GM19372 (cell line): ENCODE data around the gene OR12D1.

Experiments
- ATAC-seq: cut with Tn5 transposase; IDR thresholded peaks from one replicate; pipeline ENCODE4 v1.9.1; 2021; ENCODE audit warnings: mild to moderate bottlenecking, low read depth, moderate library complexity; ENCODE audit not compliant: unreplicated experiment

OR12D1 gene

GRCh38 chr6:29462022-29462421 lies 47.3 kb downstream of the OR12D1 start:
- ATAC-seq, result no peak

GRCh38 chr6:29465279-29465678 lies 50.6 kb downstream of the OR12D1 start:
- no peak for ATAC-seq

GRCh38 chr6:29465801-29466200 lies 51.1 kb downstream of the OR12D1 start:
- ATAC-seq, result no peak

- no peak for ATAC-seq
Measured at GRCh38 chr6:29466241-29466640, 51.5 kb downstream of the OR12D1 start.
